A549 treated with CORT108297 at 1 μM for 4 hours (cell line): ENCODE results near the gene RPS2. TPM values are rescaled to one million over a fixed set of nuclear protein-coding genes. Genes with fewer than 3 reads are reported as not detected.

Source experiments
- total RNA-seq: library from RNA; stranded (reverse); fragments of 200-300 nt; extraction: Qiagen RNA extraction; gene quantifications from 5 replicates; pipeline ENCODE4 v1.2.3, GENCODE V29; 2022

RPS2 gene
- total RNA-seq: 3,823 to 5,639 TPM (median 5,518 TPM) in 5 replicates

GRCh38 chr16:1964506-1965395 lies at the start of gene RPS2:
RPS2 (minus strand) TSS chr16:1964826; CDS start chr16:1964625, 201 bp downstream.

GRCh38 chr16:2009791-2010510 lies 45.3 kb upstream of the RPS2 start, which contains the start of gene ZNF598:
ZNF598 (minus strand) TSS chr16:2009821.

DNA sequence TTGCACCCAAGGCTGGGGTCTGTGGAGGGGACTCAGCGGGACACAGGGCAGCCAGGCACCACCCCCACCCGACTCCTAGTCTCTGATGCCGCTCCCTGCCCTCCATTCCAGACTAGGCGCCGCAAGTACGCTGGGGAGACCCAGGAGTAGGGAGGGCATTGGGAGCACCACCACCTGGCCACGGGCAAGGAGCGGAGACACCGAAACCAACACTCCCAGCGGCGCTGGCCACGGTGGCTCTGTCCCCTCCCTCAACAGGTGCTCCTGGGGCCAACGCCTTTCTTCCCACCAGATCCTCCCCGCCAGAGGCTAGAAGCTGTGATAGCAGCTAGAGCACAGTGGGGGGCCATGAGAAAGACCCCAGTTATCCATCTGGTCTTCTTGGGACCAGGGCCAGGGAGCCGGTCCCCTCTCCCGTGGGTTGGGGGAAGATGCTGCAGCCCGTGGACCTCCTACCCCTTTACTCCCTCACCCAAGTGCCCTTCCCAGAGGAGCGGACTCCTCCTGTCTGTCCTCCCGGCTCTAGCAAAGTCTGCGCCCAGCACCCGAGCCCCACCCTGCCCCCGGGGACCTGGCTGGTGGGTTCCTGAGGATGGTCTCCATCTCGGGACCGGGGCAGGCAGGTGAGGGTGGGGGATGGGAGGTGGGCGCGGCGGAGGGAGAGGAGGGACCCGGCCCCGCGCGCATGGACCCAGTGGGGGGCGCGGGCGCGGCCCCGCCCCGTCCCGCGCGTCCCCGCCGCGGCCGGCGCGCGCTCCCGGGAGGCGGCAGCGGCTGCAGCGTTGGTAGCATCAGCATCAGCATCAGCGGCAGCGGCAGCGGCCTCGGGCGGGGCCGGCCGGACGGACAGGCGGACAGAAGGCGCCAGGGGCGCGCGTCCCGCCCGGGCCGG lies 24.8 kb upstream of the RPS2 start, which contains the start of gene SYNGR3:
Gene SYNGR3, plus strand, starts transcription at position 762 of the 892 bp plus-strand sequence. CDS start 133 bp downstream, outside the sequence.

DNA sequence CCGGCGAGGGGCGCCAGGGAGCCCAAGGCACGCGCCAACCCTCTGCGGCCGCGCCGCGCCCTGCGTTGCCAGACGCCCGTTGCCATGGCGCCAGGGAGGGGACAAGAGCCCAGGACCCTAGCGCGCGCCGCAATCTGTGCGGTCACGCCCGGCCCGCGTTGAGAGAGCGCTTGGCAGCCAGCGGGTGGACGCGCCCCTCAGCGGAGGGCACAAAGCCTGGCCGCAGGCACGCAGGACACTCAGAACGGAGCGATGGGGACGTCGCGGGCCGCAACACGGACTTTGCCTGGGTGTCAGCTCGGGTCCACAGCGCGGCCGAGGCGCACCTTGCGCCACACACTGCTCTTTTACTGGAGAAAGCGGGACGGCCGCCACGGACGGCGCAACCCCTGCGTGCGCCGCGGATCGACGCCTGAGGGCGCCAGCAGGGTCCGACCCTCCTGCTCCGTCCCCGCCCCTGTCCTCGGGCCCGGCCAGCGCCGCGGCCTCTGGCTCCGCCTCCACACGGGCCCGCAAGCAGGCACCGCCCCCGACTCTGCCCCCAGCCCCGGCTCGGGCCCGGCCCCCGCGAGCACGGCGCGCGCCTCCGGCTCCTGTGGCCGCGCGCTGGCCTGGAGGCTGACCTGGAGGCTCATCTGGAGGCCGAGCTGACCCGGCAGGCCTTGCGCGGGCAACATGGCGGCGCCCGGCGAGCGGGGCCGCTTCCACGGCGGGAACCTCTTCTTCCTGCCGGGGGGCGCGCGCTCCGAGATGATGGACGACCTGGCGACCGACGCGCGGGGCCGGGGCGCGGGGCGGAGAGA lies 19.1 kb upstream of the RPS2 start, which contains the start of gene GFER:
Gene GFER, plus strand, starts transcription at position 650 of the 803 bp plus-strand sequence. Its CDS starts 26 bp downstream, at position 676.

DNA sequence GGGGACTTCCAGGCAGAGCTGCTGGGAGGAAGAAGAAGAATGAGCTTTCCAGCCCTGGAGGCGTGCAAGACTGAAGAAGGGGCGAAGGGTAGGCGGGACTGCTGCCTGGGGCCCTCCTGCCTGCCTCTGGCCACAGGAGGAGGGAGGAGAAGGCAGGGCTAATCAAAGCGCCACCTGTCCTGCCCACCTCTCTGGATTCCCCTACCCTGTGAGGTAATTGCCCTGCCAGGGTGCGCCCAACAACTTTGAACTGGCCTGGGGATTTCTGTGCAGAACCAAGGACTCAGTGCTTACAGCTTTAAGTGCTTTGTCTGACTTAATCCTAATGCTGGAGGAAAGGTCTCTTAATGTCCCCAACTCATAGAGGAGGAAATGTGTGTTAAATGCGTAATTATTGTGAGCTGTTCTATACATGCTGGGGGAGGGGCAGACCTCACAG lies 16.8 kb upstream of the RPS2 start, which contains the start of gene NOXO1:
Gene NOXO1, minus strand, starts transcription at position 72 of the 439 bp plus-strand sequence. CDS start 290 bp downstream, outside the sequence.

DNA sequence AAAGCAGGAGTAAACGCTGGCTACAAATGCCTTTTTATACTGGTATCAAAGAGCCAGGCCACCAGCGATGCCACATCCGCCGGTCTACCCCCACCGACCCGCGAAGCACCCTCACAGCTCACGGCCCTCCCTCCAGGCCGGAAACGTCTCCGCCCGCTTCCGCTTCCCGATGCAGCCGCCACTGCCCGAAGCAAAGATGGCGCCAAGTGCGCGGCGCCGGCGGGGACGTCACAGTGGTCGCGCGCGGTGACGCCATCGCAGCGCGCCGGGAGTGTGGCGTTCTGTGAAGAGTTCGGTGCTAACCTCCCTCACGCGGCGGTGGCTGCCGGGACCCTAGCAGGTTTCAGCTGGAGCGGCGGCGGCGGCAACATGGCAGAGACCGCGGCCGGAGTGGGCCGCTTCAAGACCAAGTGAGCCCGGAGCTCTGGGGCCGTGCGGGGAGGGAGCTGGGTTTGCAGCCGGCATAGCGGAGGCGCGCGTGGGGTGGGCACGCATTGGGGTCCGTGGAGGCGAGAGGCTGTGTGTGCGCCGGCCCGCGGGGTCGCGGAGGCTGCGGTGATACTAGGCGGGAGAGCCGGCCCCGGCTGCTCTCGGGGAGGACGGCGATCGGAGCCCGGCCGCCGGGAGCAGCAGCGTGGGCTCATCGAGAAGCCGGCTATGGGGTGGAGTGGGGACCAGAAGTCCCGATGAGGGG lies 7.3 kb upstream of the RPS2 start, which contains the start of gene TBL3:
Gene TBL3, plus strand, starts transcription at position 258 of the 694 bp plus-strand sequence. Its CDS starts 112 bp downstream, at position 370.

GRCh38 chr16:1966460-1966859 lies 1.8 kb upstream of the RPS2 start, which contains the start of gene RNF151:
RNF151 (plus strand) TSS chr16:1966856; CDS start chr16:1966882, 26 bp downstream.

DNA sequence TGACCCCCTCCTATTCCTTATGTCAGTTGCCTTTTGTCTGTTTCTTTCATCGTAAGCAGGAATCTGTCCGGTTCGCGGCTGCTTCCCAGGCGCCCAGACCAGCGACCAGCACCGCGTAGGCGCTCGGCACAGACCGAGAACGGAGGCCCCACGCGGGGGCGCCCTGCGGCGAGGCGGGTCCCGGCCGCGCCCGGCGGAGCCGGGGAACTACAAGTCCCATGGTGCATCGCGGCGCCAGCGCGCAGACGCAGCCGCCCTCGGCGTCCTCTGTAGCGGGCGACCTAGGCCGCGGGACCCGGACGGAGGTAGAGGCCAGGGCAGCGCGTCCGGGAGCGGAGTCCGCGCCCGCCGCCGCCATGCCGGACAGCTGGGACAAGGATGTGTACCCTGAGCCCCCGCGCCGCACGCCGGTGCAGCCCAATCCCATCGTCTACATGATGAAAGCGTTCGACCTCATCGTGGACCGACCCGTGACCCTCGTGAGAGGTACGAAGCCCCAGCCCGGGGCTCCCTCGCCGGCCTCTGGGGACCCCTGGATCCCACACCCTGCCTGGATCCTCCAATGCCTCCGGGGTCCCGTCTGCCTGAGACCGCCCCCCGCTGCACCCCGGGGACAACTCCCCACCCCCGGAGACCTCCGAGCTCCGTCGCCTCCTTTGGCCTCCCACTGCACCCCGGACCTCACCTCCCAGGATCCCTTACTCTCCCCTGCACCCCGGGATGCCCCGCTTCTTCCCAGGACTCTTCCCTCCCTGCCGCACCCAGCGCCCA lies 5.2 kb downstream of the RPS2 start, which contains the start of gene NDUFB10:
Gene NDUFB10, plus strand, starts transcription at position 270 of the 771 bp plus-strand sequence. Its CDS starts 87 bp downstream, at position 357.

DNA sequence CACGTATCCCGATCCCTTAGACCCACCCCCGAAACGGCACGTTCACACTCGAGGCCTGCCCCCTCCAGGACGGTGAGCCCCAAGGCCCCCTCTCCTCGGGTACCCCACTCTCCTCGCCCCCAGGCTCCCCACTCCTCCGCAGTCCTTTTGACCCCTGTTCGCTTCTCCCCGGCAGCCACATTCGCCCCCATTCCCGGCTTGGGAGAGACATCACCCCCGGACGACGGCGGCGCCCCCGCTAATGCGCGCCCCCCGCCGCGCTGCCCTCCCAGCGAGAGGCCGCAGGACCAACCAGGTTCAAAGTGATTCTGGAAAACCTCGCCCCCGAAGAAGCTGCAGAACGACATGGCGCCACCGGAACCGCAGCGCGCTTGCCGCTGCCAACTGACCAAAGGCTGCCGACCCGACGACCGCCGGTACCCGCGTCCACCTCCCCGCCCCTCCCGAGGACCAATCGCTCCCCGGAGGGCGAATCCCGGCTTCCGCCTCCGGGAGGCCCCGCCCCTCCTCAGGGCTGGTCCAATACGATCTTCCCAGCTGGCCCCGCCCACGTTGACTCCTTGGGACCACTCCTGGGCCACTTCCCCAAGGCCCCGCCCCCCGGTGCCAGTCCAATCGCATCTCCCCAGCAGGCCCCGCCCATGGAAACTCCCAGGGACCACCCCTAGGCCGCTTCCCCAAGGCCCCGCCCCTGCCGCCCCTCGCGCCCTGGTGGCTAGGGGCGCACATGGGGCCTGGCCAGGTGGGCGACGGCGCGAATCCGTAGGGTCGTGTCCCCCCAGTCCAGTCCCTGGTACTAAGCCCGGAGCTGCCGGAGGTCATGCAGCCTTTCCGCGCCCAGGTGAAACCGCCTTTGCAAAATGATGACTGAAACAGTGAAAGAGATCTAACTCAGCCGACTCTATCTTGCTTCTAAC lies 21.6 kb downstream of the RPS2 start, which contains the start of gene MSRB1:
Gene MSRB1, minus strand, starts transcription at position 390 of the 917 bp plus-strand sequence. Its CDS starts 43 bp downstream, at position 347.

GRCh38 chr16:1918351-1919326 lies 46.0 kb downstream of the RPS2 start, which contains the start of gene HS3ST6:
HS3ST6 (minus strand) TSS chr16:1918415; CDS start chr16:1918323, 92 bp downstream.

Other genes with a start within 250 kb of the RPS2 start
- 28.9 to 70.0 TPM (median 65.7 TPM) in 5 replicates for gene NME3, start 193.3 kb downstream of the RPS2 start, total RNA-seq
- gene EME2, start 192.0 kb downstream of the RPS2 start, total RNA-seq: 5.2 to 12.2 TPM (median 10.1 TPM) in 5 replicates
- 153 to 277 TPM (median 252 TPM) in 5 replicates for gene MRPS34, start 191.7 kb downstream of the RPS2 start, total RNA-seq
- gene SPSB3, start 182.3 kb downstream of the RPS2 start, total RNA-seq: 15.2 to 28.8 TPM (median 25.6 TPM) in 5 replicates
- gene NUBP2, start 181.9 kb downstream of the RPS2 start, total RNA-seq: 57.1 to 94.6 TPM (median 90.2 TPM) in 5 replicates
- gene IGFALS, start 171.1 kb downstream of the RPS2 start, total RNA-seq: 0.04 to 0.13 TPM (median 0.08 TPM) in 3 of 5 replicates, not detected in the others
- gene HAGH, start 138.0 kb downstream of the RPS2 start, total RNA-seq: 58.3 to 76.8 TPM (median 69.0 TPM) in 5 replicates
- 47.7 to 53.9 TPM (median 52.3 TPM) in 5 replicates for gene FAHD1, start 137.6 kb downstream of the RPS2 start, total RNA-seq
- gene MEIOB, start 92.7 kb downstream of the RPS2 start, total RNA-seq: 1.7 to 2.3 TPM (median 1.9 TPM) in 5 replicates
- gene HS3ST6, start 46.4 kb downstream of the RPS2 start, total RNA-seq: 1.6 to 3.9 TPM (median 3.0 TPM) in 5 replicates
- gene MSRB1, start 21.6 kb downstream of the RPS2 start, total RNA-seq: 25.7 to 36.5 TPM (median 34.4 TPM) in 5 replicates
- gene RPL3L, start 10.1 kb downstream of the RPS2 start, total RNA-seq: not detected in 5 replicates
- gene NDUFB10, start 5.3 kb downstream of the RPS2 start, total RNA-seq: 230 to 308 TPM (median 254 TPM) in 5 replicates
- gene RNF151, start 2.0 kb upstream of the RPS2 start, total RNA-seq: 0.10 TPM in 1 of 5 replicates, not detected in the others
- 32.8 to 46.2 TPM (median 39.0 TPM) in 5 replicates for gene TBL3, start 7.2 kb upstream of the RPS2 start, total RNA-seq
- 0.09 to 0.52 TPM (median 0.21 TPM) in 5 replicates for gene NOXO1, start 16.6 kb upstream of the RPS2 start, total RNA-seq
- gene GFER, start 19.4 kb upstream of the RPS2 start, total RNA-seq: 21.3 to 45.6 TPM (median 42.0 TPM) in 5 replicates
- gene SYNGR3, start 25.1 kb upstream of the RPS2 start, total RNA-seq: 5.5 to 9.7 TPM (median 8.2 TPM) in 5 replicates
- 45.4 to 65.2 TPM (median 62.1 TPM) in 5 replicates for gene ZNF598, start 45.0 kb upstream of the RPS2 start, total RNA-seq
- gene NPW, start 55.0 kb upstream of the RPS2 start, total RNA-seq: 0.87 to 1.3 TPM (median 1.1 TPM) in 5 replicates
- gene NHERF2, start 62.1 kb upstream of the RPS2 start, total RNA-seq: 43.6 to 63.6 TPM (median 62.0 TPM) in 5 replicates
- 37.5 to 51.5 TPM (median 47.5 TPM) in 5 replicates for gene NTHL1, start 83.0 kb upstream of the RPS2 start, total RNA-seq
- gene TSC2, start 83.2 kb upstream of the RPS2 start, total RNA-seq: 26.6 to 43.3 TPM (median 38.2 TPM) in 5 replicates
- gene PKD1, start 171.1 kb upstream of the RPS2 start, total RNA-seq: 36.3 to 64.1 TPM (median 59.9 TPM) in 5 replicates
- gene RAB26, start 183.8 kb upstream of the RPS2 start, total RNA-seq: 2.4 to 4.6 TPM (median 3.5 TPM) in 5 replicates
- gene TRAF7, start 191.0 kb upstream of the RPS2 start, total RNA-seq: 40.5 to 59.7 TPM (median 53.3 TPM) in 5 replicates
- gene CASKIN1, start 231.8 kb upstream of the RPS2 start, total RNA-seq: 0.32 to 0.66 TPM (median 0.56 TPM) in 5 replicates
- 42.1 to 58.2 TPM (median 51.9 TPM) in 5 replicates for gene MLST8, start 240.6 kb upstream of the RPS2 start, total RNA-seq
- gene BRICD5, start 246.0 kb upstream of the RPS2 start, total RNA-seq: 4.2 to 6.5 TPM (median 5.7 TPM) in 5 replicates